HG02840 (cell line): ENCODE measurements around the gene COPS3.
"Not testable (repeated sequence)": the region's sequence is repeated elsewhere in the genome, so short reads cannot be mapped to it uniquely, and the experiment has no call there.

Source experiments
- ATAC-seq: cut with Tn5 transposase; IDR thresholded peaks from one replicate; pipeline ENCODE4 v1.9.1; 2021; ENCODE audit warnings: mild to moderate bottlenecking, moderate library complexity, moderate number of reproducible peaks; ENCODE audit not compliant: unreplicated experiment, low FRiP score

The COPS3 gene

DNA sequence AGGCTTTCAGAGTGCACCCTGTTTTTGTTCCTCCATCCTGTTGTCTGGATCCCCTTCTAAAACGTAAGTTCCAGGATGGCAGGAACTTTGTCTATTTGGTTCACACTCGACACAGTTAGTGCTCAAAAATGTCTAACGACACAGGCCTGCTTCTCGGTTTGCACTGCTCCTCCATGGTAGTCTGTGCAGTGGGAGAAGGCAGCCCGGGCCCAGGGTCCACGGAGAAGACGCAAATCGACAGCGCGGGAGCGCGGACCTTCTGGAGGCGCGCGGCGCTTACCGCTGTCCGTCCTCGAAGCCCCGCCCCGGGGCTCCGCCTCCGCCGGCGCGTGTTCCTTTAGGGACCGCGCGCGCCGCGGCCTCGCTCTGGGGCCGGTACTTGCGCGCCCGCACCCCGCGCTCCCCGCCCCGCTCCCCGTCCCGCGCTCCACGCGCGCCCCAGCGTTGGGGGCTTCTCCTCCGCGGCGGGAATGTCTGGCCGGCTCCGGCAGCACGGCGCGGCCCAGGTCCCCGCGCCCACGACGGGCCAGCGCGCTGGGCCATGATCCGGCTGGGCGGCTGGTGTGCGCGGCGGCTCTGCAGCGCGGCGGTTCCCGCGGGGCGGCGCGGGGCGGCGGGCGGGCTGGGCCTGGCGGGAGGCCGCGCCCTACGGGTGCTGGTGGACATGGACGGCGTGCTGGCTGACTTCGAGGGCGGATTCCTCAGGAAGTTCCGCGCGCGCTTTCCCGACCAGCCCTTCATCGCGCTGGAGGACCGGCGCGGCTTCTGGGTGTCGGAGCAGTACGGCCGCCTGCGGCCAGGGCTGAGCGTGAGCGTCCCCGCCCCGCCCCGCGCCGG, 22.2 kb upstream of the COPS3 start, which contains the start of gene NT5M:
NT5M (plus strand) TSS at position 364 of the 837 bp plus-strand sequence; CDS start at position 542, 178 bp downstream.
- ATAC-seq: no peak

DNA sequence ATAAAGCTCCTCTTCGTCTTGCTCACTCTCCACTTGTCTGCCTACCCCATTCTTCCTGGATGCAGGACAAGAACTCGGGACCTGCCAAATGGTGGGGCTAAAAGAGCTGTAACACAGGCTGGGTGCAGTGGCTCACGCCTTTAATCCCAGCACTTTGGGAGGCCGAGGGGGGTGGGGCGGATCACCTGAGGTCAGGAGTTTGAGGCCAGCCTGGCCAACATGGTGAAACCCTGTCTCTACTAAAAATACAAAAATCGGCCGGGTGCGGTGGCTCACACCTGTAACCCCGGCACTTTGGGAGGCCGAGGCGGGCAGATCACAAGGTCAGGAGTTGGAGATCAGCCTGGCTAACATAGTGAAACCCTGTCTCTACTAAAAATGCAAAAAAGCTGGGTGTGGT, 20.6 kb upstream of the COPS3 start:
- not testable (repeated sequence) for ATAC-seq

DNA sequence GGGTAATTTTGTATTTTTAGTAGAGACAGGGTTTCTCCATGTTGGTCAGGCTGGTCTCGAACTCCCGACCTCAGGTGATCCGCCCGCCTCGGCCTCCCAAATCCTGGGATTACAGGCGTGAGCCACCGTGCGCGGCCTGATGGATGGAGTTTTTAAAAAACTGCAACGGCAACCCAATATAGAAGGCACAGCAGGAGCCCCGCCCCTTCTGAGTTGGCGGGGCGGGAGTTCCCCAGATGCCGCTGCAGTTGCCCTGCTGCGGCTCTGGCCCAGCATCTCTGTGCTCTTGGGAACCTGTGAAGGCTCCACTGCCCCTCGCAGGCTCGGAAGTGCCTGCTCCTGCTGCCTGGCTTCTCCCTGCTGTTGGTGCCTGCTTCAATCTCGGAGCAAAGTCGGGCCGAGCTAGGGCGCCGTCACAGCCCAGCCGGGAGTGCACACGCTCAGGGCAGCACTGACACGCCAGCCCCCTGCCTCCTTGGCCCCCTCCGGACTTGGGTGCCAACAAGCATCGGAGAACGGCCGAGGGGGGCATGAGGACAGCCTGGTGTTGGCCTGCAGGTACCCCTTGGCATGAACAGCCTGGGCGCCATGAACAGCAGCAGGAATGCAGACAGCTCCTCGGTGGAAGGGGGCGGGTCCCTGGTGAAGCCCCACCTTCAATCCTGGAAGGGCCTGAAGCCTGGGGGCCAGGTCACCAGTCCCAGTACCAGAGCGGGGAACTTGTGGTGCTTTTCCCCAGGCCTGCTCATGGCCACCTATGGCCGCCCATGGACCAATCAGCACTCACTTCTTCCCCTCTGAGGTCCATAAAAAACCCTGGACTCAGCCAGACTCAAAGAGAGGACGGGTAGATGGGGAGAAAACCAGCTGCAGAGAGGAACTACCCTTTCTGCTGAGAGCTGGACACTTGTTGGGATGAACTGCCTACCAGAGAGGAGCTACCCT, 19.9 kb upstream of the COPS3 start:
- no peak for ATAC-seq

DNA sequence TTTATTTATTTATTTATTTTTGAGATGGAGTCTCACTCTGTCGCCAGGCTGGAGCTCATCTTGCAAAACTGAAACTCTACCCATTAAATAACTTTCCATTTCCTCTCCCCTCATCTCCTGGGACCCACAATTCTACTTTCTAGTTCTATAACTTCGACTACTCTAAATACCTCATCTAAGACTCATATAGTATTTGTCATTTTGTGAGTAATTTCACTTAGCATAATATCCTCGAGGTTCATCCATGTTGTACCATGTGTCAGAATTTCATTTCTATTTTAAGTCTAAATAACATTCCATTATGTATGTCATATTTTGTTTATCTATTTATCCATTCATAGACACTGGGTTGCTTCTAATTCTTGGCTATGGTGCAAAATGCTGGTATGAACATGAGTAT, 17.1 kb upstream of the COPS3 start:
- no peak for ATAC-seq

DNA sequence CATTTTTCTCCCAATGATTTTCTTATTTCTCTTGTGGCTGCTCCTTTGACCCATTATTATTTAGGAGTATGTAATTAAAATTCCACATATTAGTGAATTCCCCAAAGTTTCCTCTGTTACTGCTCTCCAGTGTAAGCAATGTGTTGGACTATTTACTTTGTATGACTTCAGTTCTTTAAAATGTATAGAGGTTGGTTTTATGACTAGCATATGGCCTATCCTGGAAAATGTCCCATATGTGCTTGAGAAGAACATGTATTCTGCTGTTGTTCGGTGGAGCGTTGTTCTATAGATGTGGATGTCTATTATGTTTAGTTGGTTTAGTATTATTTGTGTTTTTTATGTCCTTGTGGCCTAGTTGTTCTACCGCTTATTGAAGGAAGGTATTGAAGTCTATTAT, 16.2 kb upstream of the COPS3 start:
- no peak for ATAC-seq

DNA sequence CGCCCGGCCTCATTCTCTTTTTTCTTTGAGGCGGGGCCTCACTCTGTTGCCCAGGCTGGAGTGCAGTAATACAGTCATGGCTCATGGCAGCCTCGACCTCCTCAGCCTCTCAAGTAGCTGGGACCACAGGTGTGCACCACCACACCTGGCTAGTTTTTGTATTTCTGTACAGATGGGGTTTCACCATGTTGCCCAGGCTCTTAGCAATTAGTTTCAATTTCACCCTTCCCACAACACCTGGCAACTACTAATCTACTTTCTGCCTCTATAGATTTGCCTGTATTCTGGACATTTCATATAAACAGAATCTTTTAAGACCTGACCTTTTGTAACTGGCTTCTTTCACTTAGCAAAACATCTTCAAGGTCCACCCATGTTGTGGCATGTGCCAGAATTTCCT, 14.1 kb upstream of the COPS3 start:
- no peak for ATAC-seq

DNA sequence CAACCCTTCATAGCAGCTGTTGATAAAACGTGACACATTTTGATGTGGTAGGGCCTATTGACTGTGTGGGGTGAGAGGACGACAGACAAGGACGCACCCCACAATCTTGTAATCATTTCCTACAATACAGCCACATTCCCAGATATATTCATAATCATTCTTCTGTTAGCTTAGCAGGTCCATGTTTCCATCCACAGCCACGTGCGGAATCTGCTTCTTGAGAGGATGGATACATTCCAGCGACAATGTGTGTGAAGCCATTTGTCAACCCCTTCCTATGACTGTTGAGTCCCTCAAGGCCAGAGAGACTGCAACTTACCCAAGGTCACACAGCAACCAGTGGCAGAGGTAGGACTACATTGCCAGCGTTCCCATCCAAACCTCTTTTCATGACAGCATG, 8.7 kb upstream of the COPS3 start:
- no peak for ATAC-seq

DNA sequence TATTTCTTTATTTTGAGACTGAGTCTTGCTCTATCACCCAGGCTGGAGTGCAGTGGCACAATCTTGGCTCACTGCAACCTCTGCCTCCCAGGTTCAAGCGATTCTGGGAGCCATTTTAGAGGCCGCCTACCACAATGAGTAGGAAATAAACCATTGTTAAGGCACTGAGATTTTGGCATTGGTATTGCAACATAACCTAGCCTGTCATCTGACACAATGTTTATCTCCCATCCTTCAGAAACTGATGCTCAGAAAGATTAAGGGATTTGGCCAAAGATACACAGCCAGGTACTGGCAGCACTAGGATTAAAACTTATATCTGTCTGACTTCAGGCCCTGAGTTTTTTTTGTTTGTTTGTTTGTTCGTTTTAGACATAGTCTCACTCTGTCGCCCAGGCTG, 8.0 kb upstream of the COPS3 start:
- no peak for ATAC-seq

DNA sequence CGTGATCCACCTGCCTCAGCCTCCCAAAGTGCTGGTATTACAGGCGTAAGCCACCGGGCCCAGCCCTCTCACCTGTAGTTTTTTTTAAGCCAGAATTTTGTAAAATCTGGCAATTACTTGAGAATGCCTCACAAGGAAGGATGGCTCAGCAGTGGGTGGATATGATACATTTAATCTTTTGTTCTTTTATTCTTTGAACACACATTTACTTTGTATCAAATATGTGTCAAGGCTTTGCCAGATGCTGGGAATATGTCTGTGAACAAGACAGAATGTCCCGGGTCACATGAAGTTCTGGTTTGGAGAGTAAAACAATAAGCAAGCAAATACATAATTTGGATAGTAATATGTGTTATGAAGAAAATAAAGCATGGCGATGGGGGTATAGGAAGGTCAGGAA, 4.9 kb upstream of the COPS3 start:
- no peak for ATAC-seq

DNA sequence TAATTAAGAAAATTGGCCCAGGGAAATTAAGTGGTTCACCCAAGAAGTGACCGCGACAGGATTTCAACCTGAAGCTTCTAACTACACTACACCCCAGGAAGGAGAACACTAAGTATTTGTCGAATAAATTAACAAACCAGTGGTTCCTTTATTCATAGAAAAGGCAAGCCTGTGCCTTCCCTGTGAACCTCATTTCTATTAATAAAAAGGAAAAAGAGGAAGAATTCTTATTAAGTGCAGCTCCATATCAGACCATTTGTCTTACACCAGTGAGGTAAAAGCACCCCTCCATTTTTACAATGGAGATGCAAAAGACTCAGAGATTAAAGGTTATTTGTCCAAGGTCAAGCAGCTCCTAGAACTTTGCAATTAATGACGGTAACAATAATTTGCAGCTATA, 1.7 kb downstream of the COPS3 start:
- no peak for ATAC-seq

DNA sequence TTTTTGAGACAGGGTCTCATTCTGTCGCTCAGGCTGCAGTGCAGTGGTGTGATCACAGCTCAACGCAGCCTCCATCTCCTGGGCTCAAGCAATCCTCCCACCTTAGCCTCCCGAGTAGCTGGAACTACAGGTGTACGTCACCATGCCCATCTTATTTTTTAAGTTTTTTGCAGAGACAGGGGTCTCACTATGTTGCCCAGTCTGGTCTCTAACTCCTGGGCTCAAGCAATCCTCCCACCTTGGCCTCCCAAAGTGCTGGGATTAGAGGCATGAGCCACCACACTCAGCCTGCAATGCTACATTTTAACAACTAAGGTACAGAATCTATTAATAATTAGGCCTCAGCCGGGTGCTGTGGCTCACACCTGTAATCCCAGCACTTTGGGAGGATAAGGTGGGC, 3.6 kb downstream of the COPS3 start:
- not testable (repeated sequence) for ATAC-seq

DNA sequence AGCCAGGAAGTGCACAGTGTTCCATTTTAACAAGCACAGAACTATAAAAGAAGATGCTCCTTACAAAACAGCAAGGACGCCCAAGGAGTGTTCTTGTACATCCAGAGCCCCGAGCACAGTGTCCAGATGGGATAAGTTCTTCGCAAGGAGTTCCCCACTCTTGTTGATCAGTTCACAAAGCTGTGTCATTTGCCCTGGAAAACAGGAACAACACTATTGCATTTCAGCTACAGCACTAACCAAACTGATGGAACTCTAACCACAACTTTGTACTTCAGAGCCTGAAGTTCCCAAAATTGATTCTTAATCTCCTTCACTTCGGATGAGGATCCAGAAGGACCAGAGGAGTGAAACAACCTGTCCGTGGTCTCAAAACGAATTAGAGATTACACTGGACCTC, 5.1 kb downstream of the COPS3 start:
- ATAC-seq: no peak

DNA sequence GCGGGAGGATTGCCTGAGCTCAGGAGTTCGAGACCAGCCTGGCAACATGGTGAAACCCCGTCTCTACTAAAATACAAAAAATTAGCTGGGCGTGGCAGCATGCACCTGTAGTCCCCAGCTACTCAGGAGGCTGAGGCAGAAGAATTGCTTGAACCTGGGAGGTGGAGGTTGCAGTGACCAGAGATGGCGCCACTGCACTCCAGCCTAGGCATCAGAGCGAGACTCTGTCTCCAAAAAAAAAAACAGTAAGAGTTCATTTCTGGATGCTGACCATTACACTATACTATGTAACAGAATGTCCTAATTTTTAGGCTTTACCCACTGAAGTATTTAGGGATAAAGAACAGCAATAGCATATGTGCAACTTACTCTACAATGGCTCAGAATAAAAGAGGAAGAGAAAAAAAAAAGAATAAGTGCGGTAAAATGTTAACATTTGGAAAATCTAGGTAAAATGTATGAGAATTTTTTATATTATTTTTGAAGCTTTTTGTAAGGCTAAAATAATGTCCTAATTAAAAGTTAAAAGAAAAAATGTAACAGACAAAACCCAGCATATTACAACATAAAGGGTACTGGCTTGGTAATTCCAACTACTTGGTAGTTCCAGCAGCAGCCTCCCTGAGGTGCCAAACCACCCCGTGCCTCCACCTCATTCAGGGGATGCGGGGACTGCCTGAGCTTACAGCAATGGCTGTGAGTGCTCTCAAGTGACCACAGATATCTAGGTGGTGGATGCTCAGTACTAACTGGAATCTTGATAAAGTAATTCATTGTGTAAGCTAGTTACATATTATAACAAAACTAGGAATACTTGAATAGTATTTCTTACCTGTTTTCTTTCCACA, 10.9 kb downstream of the COPS3 start:
- ATAC-seq: no peak

DNA sequence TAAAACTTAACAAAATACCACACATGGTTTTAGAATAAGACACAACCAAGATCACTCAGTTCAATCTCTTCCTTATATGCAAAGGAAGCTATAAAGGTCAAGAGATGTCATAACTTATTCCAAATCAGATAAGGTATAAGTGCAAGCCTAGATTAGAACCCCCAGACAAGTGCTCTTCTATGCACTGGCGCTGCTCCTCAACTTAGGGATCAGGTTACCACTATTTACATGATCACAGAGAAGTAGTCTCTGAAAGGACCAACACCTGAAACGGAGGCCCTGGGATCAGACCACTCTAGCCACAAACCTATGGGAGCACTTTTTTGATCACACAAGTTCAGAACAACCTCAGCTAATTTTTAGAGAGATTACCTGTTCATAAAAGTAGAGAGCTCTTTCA, 16.6 kb downstream of the COPS3 start:
- ATAC-seq: no peak

DNA sequence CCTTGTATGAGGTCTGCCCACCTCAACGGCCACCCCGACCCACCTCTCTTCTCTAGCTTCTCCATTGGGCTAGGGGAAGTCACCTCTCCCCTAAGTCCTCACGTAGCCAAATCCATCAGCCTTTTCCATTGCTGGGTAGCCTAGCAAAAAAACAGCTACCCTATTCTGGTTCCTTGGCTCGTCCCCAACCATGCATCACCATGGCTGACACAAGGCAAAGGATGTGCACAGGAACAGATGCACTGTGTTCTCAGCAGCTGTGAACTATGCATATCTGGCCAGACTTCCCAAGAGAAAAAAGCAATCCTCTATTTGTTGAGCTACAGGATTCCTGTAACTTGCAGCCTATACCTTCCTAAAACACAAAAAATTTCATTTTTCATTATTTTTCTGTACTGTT, 22.0 kb downstream of the COPS3 start:
- no peak for ATAC-seq

DNA sequence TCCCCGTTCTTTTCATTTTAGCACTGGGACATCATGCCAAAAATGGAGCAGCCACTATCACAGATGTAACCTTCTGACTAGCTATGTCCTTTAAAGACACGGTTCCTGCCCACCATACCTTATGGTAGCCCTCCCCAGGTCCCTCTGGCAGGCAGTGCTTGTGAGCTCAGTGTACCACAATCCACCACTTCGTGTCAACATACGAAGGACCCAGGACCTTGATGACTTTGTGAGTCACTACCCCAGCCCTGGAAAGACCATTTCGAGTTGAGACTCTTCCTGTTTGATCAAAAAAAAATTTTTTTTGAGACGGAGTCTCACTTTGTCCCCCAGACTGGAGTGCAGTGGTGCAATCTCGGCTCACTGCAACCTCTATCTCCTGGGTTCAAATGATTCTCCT, 23.0 kb downstream of the COPS3 start:
- ATAC-seq: no peak

DNA sequence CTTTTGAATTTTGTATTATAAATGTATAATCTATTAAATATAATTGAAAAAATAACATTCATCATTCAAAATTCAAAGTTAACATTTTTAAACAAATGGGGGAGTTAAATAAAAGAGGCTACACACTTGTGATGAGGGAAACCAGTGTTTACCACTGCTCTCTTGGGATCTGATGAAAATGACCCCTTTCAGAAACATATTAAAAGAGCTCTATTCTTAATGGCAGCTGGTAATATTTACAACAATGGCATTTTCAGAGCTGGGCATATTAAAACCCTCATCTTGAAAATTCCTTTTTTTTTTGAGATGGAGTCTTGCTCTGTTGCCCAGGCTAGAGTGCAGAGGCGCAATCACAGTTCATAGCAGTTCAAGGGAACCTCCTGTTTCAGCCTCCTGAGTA, 24.7 kb downstream of the COPS3 start:
- ATAC-seq: no peak

DNA sequence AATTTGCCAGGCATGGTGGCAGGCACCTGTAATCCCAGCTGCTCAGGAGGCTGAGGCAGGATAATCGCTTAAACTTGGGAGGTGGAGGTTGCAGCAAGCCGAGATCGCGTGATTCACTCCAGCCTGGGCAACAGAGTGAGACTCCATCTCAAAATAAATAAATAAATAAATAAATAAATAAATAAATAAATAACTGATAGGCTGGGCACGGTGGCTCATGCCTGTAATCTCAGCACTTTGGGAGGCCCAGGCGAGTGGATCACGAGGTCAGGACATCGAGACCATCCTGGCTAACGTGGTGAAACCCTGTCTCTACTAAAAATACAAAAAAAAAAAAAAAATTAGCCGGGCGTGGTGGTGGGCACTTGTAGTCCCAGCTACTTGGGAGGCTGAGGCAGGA, 25.4 kb downstream of the COPS3 start:
- not testable (repeated sequence) for ATAC-seq

DNA sequence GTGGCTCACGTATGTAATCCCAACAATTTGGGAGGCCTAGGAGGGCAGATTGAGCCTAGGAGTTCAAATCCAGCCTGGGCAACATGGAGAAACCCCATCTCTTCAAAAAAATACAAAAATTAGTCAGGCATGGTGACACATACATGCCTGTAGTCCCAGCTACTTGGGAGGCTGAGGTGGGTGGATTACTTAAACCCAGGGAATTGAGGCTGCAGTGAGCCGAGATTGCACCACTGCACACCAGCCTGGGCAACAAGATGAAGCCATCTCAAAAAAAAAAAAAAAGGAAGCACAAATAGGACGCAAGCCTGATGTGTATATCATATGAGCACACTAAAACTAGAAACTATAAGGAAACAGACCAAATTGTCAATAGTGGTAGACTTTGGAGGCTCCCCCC, 27.0 kb downstream of the COPS3 start:
- ATAC-seq: no peak

DNA sequence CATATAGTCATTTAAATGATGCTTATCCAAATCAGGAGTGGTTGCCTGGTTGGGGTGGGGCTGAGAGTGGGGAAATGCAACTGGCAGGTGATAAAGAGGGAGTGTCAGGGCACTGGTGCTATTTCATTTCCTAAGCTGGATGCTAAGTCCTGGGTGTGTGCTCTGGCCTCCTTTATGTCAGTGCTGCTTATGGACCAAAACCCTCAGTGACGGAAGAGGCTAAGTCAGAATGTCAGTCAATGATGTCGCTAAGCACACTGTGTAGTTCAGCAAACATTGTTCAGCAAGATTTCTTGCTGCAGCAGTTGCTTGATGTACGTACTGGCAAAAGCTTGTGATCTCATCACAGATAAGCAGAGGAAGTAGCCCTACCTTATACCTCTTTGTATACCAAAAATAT, 27.6 kb downstream of the COPS3 start:
- no peak for ATAC-seq
